ENCODE data around the gene SCARB1. TPM values are rescaled to one million over a fixed set of nuclear protein-coding genes. Genes with fewer than 3 reads are reported as not detected.
A peak's percentile ranks its signal among the peaks of the same experiment; 100 is the strongest.

Gene SCARB1
- total and polyA plus RNA-seq, 9 of the 15 experiments (the other 6 are each of a cell fraction or from before 2014, with no cell fraction given), result 0.56 to 157 (median 52.8) TPM

GRCh38 chr12:124739953-124740561, 123.6 kb downstream of the SCARB1 start:
- H3K27ac ChIP-seq (ENCODE audit: extremely low read depth, low read depth, low read length), result no peak overlapping the region
- H3K9ac ChIP-seq (ENCODE audit: insufficient read depth in 1 of 2, low read depth in 2 of 2, low read length in 2 of 2), result no peak overlapping the region
- no peaks in the 10 kb centered on the region for H3K79me2 ChIP-seq (ENCODE audit: control insufficient read depth, insufficient read depth, low read length)
- H3K36me3 ChIP-seq (ENCODE audit: control insufficient read depth, insufficient read depth, low read length), result no peaks in the 10 kb centered on the region
- in situ Hi-C loops (cut with MboI), result no loop called here
- ATAC-seq (peak; percentile 38), FAIRE-seq (peak; percentile 49), DNase-seq (ENCODE audit: extremely low read depth in 1 of 4, low spot score in 3 of 4) (peak; percentile 31 to 44 (median 41))
- POLR2A ChIA-PET, result interaction anchor here (0.6 to 1.5 kb wide), 5 partner anchors 9 to 678 kb away, joined by 3 to 4 read pairs (median 3); no protein-coding TSS in a partner anchor
- no peaks in the 10 kb centered on the region for H3K27me3 ChIP-seq (ENCODE audit: control insufficient read depth in 2 of 2, insufficient read depth in 2 of 2, low read length in 2 of 2)
- no peak overlapping the region for H3K4me2 ChIP-seq (ENCODE audit: insufficient read depth, low read length)
- no TSS peak for BruUV-seq (replicated peaks)
- intact Hi-C loops (cut with micrococcal nuclease), result no loop called here
- WGBS (ENCODE audit: insufficient coverage, low coverage, missing lambda C conversion rate), result 8% methylated on average over 5 of the region's 5 CpGs
- H3K4me1 ChIP-seq (replicated peaks in 1 of 2; ENCODE audit: control insufficient read depth in 2 of 2, insufficient read depth in 2 of 2, low read length in 2 of 2), result peaks cover 0 to 29% of the 10 kb centered on the region in 2 experiments; a peak in 3 of 5 replicates
- no peaks in the 10 kb centered on the region for H3K9me1 ChIP-seq (ENCODE audit: control insufficient read depth, insufficient read depth, low read length)
- 0 out of 2 replicates have a peak, but pooled peaks cover 2% of the 10 kb centered on the region for H3K9me3 ChIP-seq (replicated peaks; ENCODE audit: control insufficient read depth, insufficient read depth, low read depth, low read length)
- CTCF ChIA-PET (ENCODE audit: low intra/inter-chr PET ratio), result no interaction called here
- H3K4me3 ChIP-seq, result no peak overlapping the region
- H4K20me1 ChIP-seq (replicated peaks; ENCODE audit: control insufficient read depth, insufficient read depth, low read length), result peaks cover 6% of the 10 kb centered on the region; the same call in 1 of the 2 replicates
- no peak overlapping the region for H2AFZ ChIP-seq (ENCODE audit: low read depth, low read length)
- peak; percentile 59 for TF ChIP-seq CEBPG (CRISPR knock-in tag; IDR thresholded peaks at IDR 0.05)
- TF ChIP-seq CEBPG (tag; conservative IDR thresholded peaks at IDR 0.05 in 1 of 2, IDR thresholded peaks at IDR 0.05 in 1 of 2), result peak in 1 of 2 experiments; percentile 77; a peak in 2 of 4 replicates
- TF ChIP-seq BCOR (IDR thresholded peaks at IDR 0.05), result 0 out of 2 replicates have a peak, but pooled peaks have one; percentile 20
- TF ChIP-seq TAF9B (IDR thresholded peaks at IDR 0.05; ENCODE audit: partially characterized antibody), result no peak
- TF ChIP-seq ZFP30 (CRISPR knock-in tag; IDR thresholded peaks at IDR 0.05; ENCODE audit: borderline replicate concordance), result no peak
- TF ChIP-seq TCFL5 (CRISPR knock-in tag; conservative IDR thresholded peaks at IDR 0.05), result no peak
- no peak for TF ChIP-seq SRSF1 (IDR thresholded peaks at IDR 0.05; ENCODE audit: low read depth, low read length)
- no peak for TF ChIP-seq PREB (CRISPR knock-in tag; IDR thresholded peaks at IDR 0.05)
- TF ChIP-seq ZFP1 (CRISPR knock-in tag; IDR thresholded peaks at IDR 0.05), result no peak
- TF ChIP-seq KAT7 (CRISPR knock-in tag; IDR thresholded peaks at IDR 0.05; ENCODE audit: borderline replicate concordance), result no peak
- TF ChIP-seq IFI16 (CRISPR knock-in tag; IDR thresholded peaks at IDR 0.05), result no peak
- TF ChIP-seq ETV6 (IDR thresholded peaks at IDR 0.05; ENCODE audit: borderline replicate concordance in 1 of 2, low read depth in 2 of 2, low read length in 1 of 2), result no peak
- TF ChIP-seq ETV6 (CRISPR knock-in tag; IDR thresholded peaks at IDR 0.05; ENCODE audit: borderline replicate concordance), result no peak
- TF ChIP-seq JUNB (CRISPR knock-in tag; conservative IDR thresholded peaks at IDR 0.05), result 0 out of 2 replicates have a peak, but pooled peaks have one; percentile 43
- TF ChIP-seq PRDM10 (IDR thresholded peaks at IDR 0.05; ENCODE audit: partially characterized antibody), result no peak
- 0 out of 2 replicates have a peak, but pooled peaks have one; percentile 47 for TF ChIP-seq PTBP1 (IDR thresholded peaks at IDR 0.05; ENCODE audit: low read depth, low read length)
- TF ChIP-seq CBX2 (IDR thresholded peaks at IDR 0.05; ENCODE audit: insufficient read depth, low read length, poor library complexity, severe bottlenecking), result no peak
